SK-N-MC (cell line): Measurements from ENCODE around the gene PNPLA1.

ENCODE experiments used
- DNase-seq: peaks from one replicate; pipeline ENCODE4 v3.0.0-alpha.2; 2011; ENCODE audit warnings: low read depth, low spot score
- H3K27ac ChIP-seq: fragments of 200-600 bp; sonication (generic); 2 replicates; pipeline ENCODE4 v1.5.1; 2016; ENCODE audit warnings: mixed run types
- H3K36me3 ChIP-seq: fragments of 200-600 bp; sonication (generic); 2 replicates; pipeline ENCODE4 v1.6.1; 2017; ENCODE audit warnings: antibody characterized with exemption, low read length, mixed read lengths; ENCODE audit not compliant: insufficient read depth
- H3K4me3 ChIP-seq: fragments of 200-600 bp; sonication (generic); 2 replicates; pipeline ENCODE4 v1.5.1; 2016
- H3K9ac ChIP-seq: fragments of 200-600 bp; sonication (generic); 2 replicates; pipeline ENCODE4 v1.8.0; 2017; ENCODE audit warnings: mixed run types, mixed read lengths; ENCODE audit not compliant: insufficient read length
- H3K9me3 ChIP-seq: fragments of 200-600 bp; sonication (generic); 2 replicates; pipeline ENCODE4 v1.6.1; 2017; ENCODE audit warnings: low read depth, mild to moderate bottlenecking, antibody characterized with exemption, low read length, moderate library complexity, mixed read lengths
- EZH2 ChIP-seq: fragments of 200-600 bp; sonication (generic); IDR thresholded peaks from one replicate; pipeline ENCODE4 v1.6.1; 2017; ENCODE audit warnings: antibody characterized with exemption
- FOXP2 ChIP-seq: optimal IDR thresholded peaks from 2 replicates; pipeline ENCODE3; 2011; ENCODE audit warnings: mild to moderate bottlenecking, moderate library complexity; ENCODE audit not compliant: insufficient read depth; ENCODE audit errors: extremely low read length, control extremely low read depth
- POLR2AphosphoS5 ChIP-seq: IDR thresholded peaks from 2 replicates; pipeline ENCODE4 v1.6.1; 2012; ENCODE audit warnings: mild to moderate bottlenecking, low read depth, low read length, borderline replicate concordance

PNPLA1 gene

GRCh38 chr6:36285797-36286196 lies 15.9 kb downstream of the PNPLA1 start:
- no peak overlapping the region for H3K9ac ChIP-seq
- DNase-seq, result no peak
- no peaks in the 10 kb centered on the region for H3K9me3 ChIP-seq
- no peak overlapping the region for H3K4me3 ChIP-seq
- no peak overlapping the region for H3K27ac ChIP-seq
- H3K36me3 ChIP-seq, result no peaks in the 10 kb centered on the region
- no peak for TF ChIP-seq POLR2AphosphoS5
- TF ChIP-seq EZH2, result no peak
- TF ChIP-seq FOXP2, result no peak

- Histone ChIP-seq H3K9ac (no peak overlapping the region), H3K36me3 (no peaks in the 10 kb centered on the region), H3K27ac (no peak overlapping the region), H3K4me3 (no peak overlapping the region), H3K9me3 (no peaks in the 10 kb centered on the region)
- no peak for DNase-seq
- TF ChIP-seq FOXP2 (no peak), POLR2AphosphoS5 (no peak), EZH2 (no peak)
Measured at GRCh38 chr6:36286858-36287257, 17.0 kb downstream of the PNPLA1 start.

- no peak for TF ChIP-seq EZH2
- no peak for TF ChIP-seq FOXP2
- Histone ChIP-seq H3K4me3 (no peak overlapping the region), H3K27ac (no peak overlapping the region), H3K36me3 (no peaks in the 10 kb centered on the region), H3K9ac (no peak overlapping the region), H3K9me3 (no peaks in the 10 kb centered on the region)
- no peak for DNase-seq
Measured at GRCh38 chr6:36289281-36289878, 19.5 kb downstream of the PNPLA1 start.

- no peak for TF ChIP-seq POLR2AphosphoS5
- TF ChIP-seq FOXP2, result no peak
- TF ChIP-seq EZH2, result no peak
- DNase-seq, result no peak
- Histone ChIP-seq H3K36me3 (no peaks in the 10 kb centered on the region), H3K9ac (no peak overlapping the region), H3K27ac (no peak overlapping the region), H3K9me3 (no peaks in the 10 kb centered on the region), H3K4me3 (no peak overlapping the region)
Measured at GRCh38 chr6:36290668-36291620, 21.1 kb downstream of the PNPLA1 start.

- Histone ChIP-seq H3K9ac (no peak overlapping the region), H3K9me3 (no peaks in the 10 kb centered on the region), H3K4me3 (no peak overlapping the region), H3K36me3 (no peaks in the 10 kb centered on the region), H3K27ac (no peak overlapping the region)
- TF ChIP-seq POLR2AphosphoS5 (no peak), EZH2 (no peak), FOXP2 (no peak)
- no peak for DNase-seq
Measured at GRCh38 chr6:36292170-36292569, 22.3 kb downstream of the PNPLA1 start.

GRCh38 chr6:36296240-36296639 lies 26.4 kb downstream of the PNPLA1 start:
- no peaks in the 10 kb centered on the region for H3K36me3 ChIP-seq
- H3K27ac ChIP-seq, result no peak overlapping the region
- no peaks in the 10 kb centered on the region for H3K9me3 ChIP-seq
- TF ChIP-seq POLR2AphosphoS5 (no peak), FOXP2 (no peak), EZH2 (no peak)
- no peak for DNase-seq
- no peak overlapping the region for H3K9ac ChIP-seq
- no peak overlapping the region for H3K4me3 ChIP-seq

GRCh38 chr6:36297051-36297450 lies 27.2 kb downstream of the PNPLA1 start:
- no peak overlapping the region for H3K4me3 ChIP-seq
- TF ChIP-seq POLR2AphosphoS5 (no peak), EZH2 (no peak), FOXP2 (no peak)
- H3K9me3 ChIP-seq, result no peaks in the 10 kb centered on the region
- H3K36me3 ChIP-seq, result no peaks in the 10 kb centered on the region
- H3K9ac ChIP-seq, result no peak overlapping the region
- no peak overlapping the region for H3K27ac ChIP-seq
- no peak for DNase-seq

- TF ChIP-seq EZH2 (no peak), FOXP2 (no peak), POLR2AphosphoS5 (no peak)
- no peak overlapping the region for H3K9ac ChIP-seq
Measured at GRCh38 chr6:36297511-36297910, 27.7 kb downstream of the PNPLA1 start.

GRCh38 chr6:36298027-36298426 lies 28.2 kb downstream of the PNPLA1 start:
- H3K4me3 ChIP-seq, result no peak overlapping the region
- H3K27ac ChIP-seq, result no peak overlapping the region
- no peaks in the 10 kb centered on the region for H3K36me3 ChIP-seq
- no peak overlapping the region for H3K9ac ChIP-seq
- no peaks in the 10 kb centered on the region for H3K9me3 ChIP-seq
- DNase-seq, result no peak
- TF ChIP-seq POLR2AphosphoS5 (no peak), FOXP2 (no peak), EZH2 (no peak)

More at GRCh38 chr6:36297511-36297910, 27.7 kb downstream of the PNPLA1 start:
- H3K9me3 ChIP-seq, result no peaks in the 10 kb centered on the region
- H3K36me3 ChIP-seq, result no peaks in the 10 kb centered on the region
- no peak overlapping the region for H3K27ac ChIP-seq
- H3K4me3 ChIP-seq, result no peak overlapping the region
- no peak for DNase-seq
